ENCODE results near the gene LTB4R2.

LTB4R2 gene

DNA sequence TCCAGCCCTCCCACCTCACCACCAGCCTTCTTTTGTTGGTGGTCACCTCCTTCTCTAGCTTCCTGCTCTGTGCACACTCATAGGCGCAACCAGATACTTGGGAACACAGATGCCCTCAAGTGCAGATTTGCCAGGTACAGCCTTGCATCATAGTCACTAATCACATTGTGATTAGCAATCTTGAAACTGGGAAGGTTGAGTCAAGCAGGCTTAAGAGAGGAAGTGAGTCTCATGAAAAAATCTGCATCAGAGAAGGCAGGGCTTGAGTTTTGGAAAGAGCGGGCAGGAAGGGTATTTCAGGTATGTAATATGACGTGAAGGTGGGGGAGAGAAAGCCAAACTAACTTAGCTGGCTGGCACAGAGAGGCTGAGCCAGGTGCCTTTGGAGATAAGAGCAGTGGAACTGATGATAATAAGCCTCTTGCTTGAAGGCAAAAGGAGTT lies 35.8 kb upstream of the LTB4R2 start:
- no peak overlapping the region for H3K4me3 ChIP-seq (ENCODE audit: low read depth in 1 of 5, low read length in 5 of 5)
- no peak overlapping the region for H3K9ac ChIP-seq (ENCODE audit: low read length in 5 of 5)
- H3K36me3 ChIP-seq (ENCODE audit: control insufficient read depth in 5 of 5, insufficient read depth in 5 of 5, low read length in 5 of 5) = peaks cover 0 to 10% (median 7%) of the 10 kb centered on the region in 5 donors
- no peaks in the 10 kb centered on the region for H3K27me3 ChIP-seq (ENCODE audit: control insufficient read depth in 5 of 5, insufficient read depth in 4 of 5, low read length in 5 of 5)
- H3K27ac ChIP-seq (ENCODE audit: low read depth, low read length) = peak overlapping the region; percentile 64
- H3K9me3 ChIP-seq (ENCODE audit: control insufficient read depth in 5 of 5, low read length in 5 of 5) = no peaks in the 10 kb centered on the region
- H3K4me1 ChIP-seq (ENCODE audit: control insufficient read depth in 5 of 5, insufficient read depth in 5 of 5, low read length in 5 of 5) = peaks cover 4 to 71% (median 67%) of the 10 kb centered on the region in 5 donors

- H3K36me3 ChIP-seq (ENCODE audit: control insufficient read depth in 5 of 5, insufficient read depth in 5 of 5, low read length in 5 of 5) = no peaks in the 10 kb centered on the region
- no peaks in the 10 kb centered on the region for H3K27me3 ChIP-seq (ENCODE audit: control insufficient read depth in 5 of 5, insufficient read depth in 4 of 5, low read length in 5 of 5)
- H3K4me3 ChIP-seq (ENCODE audit: low read depth in 1 of 5, low read length in 5 of 5) = peak overlapping the region in 1 of 5 donors; percentile 31
- peaks cover 3 to 79% (median 75%) of the 10 kb centered on the region in 5 donors for H3K4me1 ChIP-seq (ENCODE audit: control insufficient read depth in 5 of 5, insufficient read depth in 5 of 5, low read length in 5 of 5)
- H3K9me3 ChIP-seq (ENCODE audit: control insufficient read depth in 5 of 5, low read length in 5 of 5) = no peaks in the 10 kb centered on the region
- H3K9ac ChIP-seq (ENCODE audit: low read length in 5 of 5) = no peak overlapping the region
- H3K27ac ChIP-seq (ENCODE audit: low read depth, low read length) = peak overlapping the region; percentile 51
Observed at GRCh38 chr14:24277071-24277470, 32.9 kb upstream of the LTB4R2 start.

- Histone ChIP-seq H3K36me3 (ENCODE audit: control insufficient read depth in 5 of 5, insufficient read depth in 5 of 5, low read length in 5 of 5) (no peaks in the 10 kb centered on the region), H3K27me3 (ENCODE audit: control insufficient read depth in 5 of 5, insufficient read depth in 4 of 5, low read length in 5 of 5) (no peaks in the 10 kb centered on the region), H3K9me3 (ENCODE audit: control insufficient read depth in 5 of 5, low read length in 5 of 5) (no peaks in the 10 kb centered on the region), H3K27ac (ENCODE audit: low read depth, low read length) (peak overlapping the region; percentile 51), H3K9ac (ENCODE audit: low read length in 5 of 5) (peak overlapping the region in 1 of 5 donors; percentile 9), H3K4me3 (ENCODE audit: low read depth in 1 of 5, low read length in 5 of 5) (peak overlapping the region in 1 of 5 donors; percentile 31), H3K4me1 (ENCODE audit: control insufficient read depth in 5 of 5, insufficient read depth in 5 of 5, low read length in 5 of 5) (peaks cover 3 to 81% (median 68%) of the 10 kb centered on the region in 5 donors)
Observed at GRCh38 chr14:24277606-24278321, 32.2 kb upstream of the LTB4R2 start.

DNA sequence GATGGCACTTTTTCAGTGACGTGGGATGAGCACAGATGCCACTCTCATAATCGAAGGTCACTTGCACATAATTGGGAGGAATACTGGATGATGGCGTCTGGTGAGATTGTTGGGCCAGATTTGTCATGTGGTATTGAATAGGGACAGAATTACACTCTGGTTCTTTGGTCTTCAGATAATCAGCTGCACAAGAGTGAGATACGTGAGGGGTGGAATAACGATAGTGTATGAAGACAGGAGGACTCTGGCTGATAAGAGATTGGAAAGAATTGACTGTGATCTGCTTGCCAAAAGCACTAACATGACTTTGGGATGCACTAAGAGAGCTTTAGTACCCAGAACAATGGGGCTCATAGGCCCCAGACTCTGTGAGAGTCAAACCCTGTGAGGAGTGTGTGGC lies 31.5 kb upstream of the LTB4R2 start:
- H3K9ac ChIP-seq (ENCODE audit: low read length in 5 of 5) = no peak overlapping the region
- H3K27ac ChIP-seq (ENCODE audit: low read depth, low read length) = peak overlapping the region; percentile 51
- H3K4me1 ChIP-seq (ENCODE audit: control insufficient read depth in 5 of 5, insufficient read depth in 5 of 5, low read length in 5 of 5) = peaks cover 3 to 77% (median 66%) of the 10 kb centered on the region in 5 donors
- no peak overlapping the region for H3K4me3 ChIP-seq (ENCODE audit: low read depth in 1 of 5, low read length in 5 of 5)
- H3K36me3 ChIP-seq (ENCODE audit: control insufficient read depth in 5 of 5, insufficient read depth in 5 of 5, low read length in 5 of 5) = no peaks in the 10 kb centered on the region
- H3K27me3 ChIP-seq (ENCODE audit: control insufficient read depth in 5 of 5, insufficient read depth in 4 of 5, low read length in 5 of 5) = no peaks in the 10 kb centered on the region
- H3K9me3 ChIP-seq (ENCODE audit: control insufficient read depth in 5 of 5, low read length in 5 of 5) = no peaks in the 10 kb centered on the region

- Histone ChIP-seq H3K36me3 (ENCODE audit: control insufficient read depth in 5 of 5, insufficient read depth in 5 of 5, low read length in 5 of 5) (no peaks in the 10 kb centered on the region), H3K4me1 (ENCODE audit: control insufficient read depth in 5 of 5, insufficient read depth in 5 of 5, low read length in 5 of 5) (peaks cover 3 to 78% (median 66%) of the 10 kb centered on the region in 5 donors), H3K4me3 (ENCODE audit: low read depth in 1 of 5, low read length in 5 of 5) (no peak overlapping the region), H3K27me3 (ENCODE audit: control insufficient read depth in 5 of 5, insufficient read depth in 4 of 5, low read length in 5 of 5) (no peaks in the 10 kb centered on the region), H3K9me3 (ENCODE audit: control insufficient read depth in 5 of 5, low read length in 5 of 5) (no peaks in the 10 kb centered on the region), H3K27ac (ENCODE audit: low read depth, low read length) (no peak overlapping the region), H3K9ac (ENCODE audit: low read length in 5 of 5) (no peak overlapping the region)
Observed at GRCh38 chr14:24279301-24280186, 30.4 kb upstream of the LTB4R2 start.

DNA sequence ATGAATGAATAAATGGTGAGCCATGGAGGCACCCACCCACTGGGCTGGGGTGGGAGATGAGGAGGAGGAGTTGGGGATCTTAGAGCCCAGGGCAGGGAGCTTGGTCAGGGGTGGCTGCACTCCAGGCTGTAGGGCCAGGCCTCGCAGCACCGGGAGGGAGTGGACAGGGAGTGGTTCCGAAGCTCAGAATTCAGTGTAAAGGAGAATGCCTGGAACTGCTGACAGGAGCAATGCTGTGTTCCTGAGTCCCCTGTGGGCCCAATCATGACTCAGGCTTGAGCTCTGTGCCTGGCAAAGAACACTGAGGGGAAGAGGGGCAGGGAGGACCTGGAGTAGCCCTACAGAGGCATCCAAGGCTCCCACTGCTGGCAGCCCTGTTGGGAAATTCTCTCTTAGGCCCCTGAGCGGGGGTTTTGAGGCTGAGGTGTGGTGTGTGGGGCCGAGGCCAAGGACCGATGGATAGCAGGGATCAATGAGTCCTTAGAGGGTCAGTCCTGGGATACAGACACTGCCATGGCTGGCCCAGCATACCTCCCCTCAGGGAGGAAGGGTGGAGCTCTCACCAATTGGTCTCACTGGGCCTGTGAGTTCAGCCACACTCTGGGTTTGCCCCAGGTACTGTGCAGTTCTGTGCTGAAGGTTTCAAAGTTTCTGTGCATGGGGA lies 29.0 kb upstream of the LTB4R2 start:
- H3K36me3 ChIP-seq (ENCODE audit: control insufficient read depth in 5 of 5, insufficient read depth in 5 of 5, low read length in 5 of 5) = no peaks in the 10 kb centered on the region

DNA sequence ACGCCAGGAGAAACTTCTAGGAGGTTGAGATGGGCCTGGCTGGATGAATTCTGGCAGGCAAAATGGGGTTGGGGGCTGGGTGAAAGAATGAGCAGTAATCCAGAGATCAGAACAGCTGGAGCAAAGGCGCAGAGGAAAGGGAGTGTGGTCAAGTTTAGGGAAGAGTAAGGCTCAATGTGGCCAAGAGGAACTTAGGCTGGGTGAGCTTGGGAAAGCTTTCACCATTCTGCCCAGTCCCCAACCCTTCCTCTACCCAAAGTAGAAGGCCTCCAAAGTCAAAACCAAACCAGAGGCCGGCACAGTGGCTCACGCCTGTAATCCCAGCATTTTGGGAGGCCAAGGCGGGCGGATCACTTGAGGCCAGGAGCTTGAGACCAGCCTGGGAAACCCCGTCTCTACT lies 28.3 kb upstream of the LTB4R2 start:
- Histone ChIP-seq H3K36me3 (ENCODE audit: control insufficient read depth in 5 of 5, insufficient read depth in 5 of 5, low read length in 5 of 5) (no peaks in the 10 kb centered on the region), H3K4me1 (ENCODE audit: control insufficient read depth in 5 of 5, insufficient read depth in 5 of 5, low read length in 5 of 5) (peaks cover 3 to 72% (median 64%) of the 10 kb centered on the region in 5 donors), H3K27ac (ENCODE audit: low read depth, low read length) (peak overlapping the region; percentile 26), H3K4me3 (ENCODE audit: low read depth in 1 of 5, low read length in 5 of 5) (no peak overlapping the region), H3K9me3 (ENCODE audit: control insufficient read depth in 5 of 5, low read length in 5 of 5) (no peaks in the 10 kb centered on the region), H3K9ac (ENCODE audit: low read length in 5 of 5) (no peak overlapping the region), H3K27me3 (ENCODE audit: control insufficient read depth in 5 of 5, insufficient read depth in 4 of 5, low read length in 5 of 5) (no peaks in the 10 kb centered on the region)

More for the DNA sequence above, 29.0 kb upstream of the LTB4R2 start:
- H3K9me3 ChIP-seq (ENCODE audit: control insufficient read depth in 5 of 5, low read length in 5 of 5) = no peaks in the 10 kb centered on the region
- peak overlapping the region; percentile 26 for H3K27ac ChIP-seq (ENCODE audit: low read depth, low read length)
- peak overlapping the region in 1 of 5 donors; percentile 30 for H3K9ac ChIP-seq (ENCODE audit: low read length in 5 of 5)
- no peaks in the 10 kb centered on the region for H3K27me3 ChIP-seq (ENCODE audit: control insufficient read depth in 5 of 5, insufficient read depth in 4 of 5, low read length in 5 of 5)
- peaks cover 3 to 72% (median 64%) of the 10 kb centered on the region in 5 donors for H3K4me1 ChIP-seq (ENCODE audit: control insufficient read depth in 5 of 5, insufficient read depth in 5 of 5, low read length in 5 of 5)
- H3K4me3 ChIP-seq (ENCODE audit: low read depth in 1 of 5, low read length in 5 of 5) = no peak overlapping the region

GRCh38 chr14:24282736-24283135 lies 27.2 kb upstream of the LTB4R2 start:
- Histone ChIP-seq H3K27ac (ENCODE audit: low read depth, low read length) (no peak overlapping the region), H3K4me3 (ENCODE audit: low read depth in 1 of 5, low read length in 5 of 5) (no peak overlapping the region), H3K9ac (ENCODE audit: low read length in 5 of 5) (no peak overlapping the region), H3K36me3 (ENCODE audit: control insufficient read depth in 5 of 5, insufficient read depth in 5 of 5, low read length in 5 of 5) (no peaks in the 10 kb centered on the region), H3K4me1 (ENCODE audit: control insufficient read depth in 5 of 5, insufficient read depth in 5 of 5, low read length in 5 of 5) (peaks cover 3 to 63% (median 53%) of the 10 kb centered on the region in 5 donors), H3K9me3 (ENCODE audit: control insufficient read depth in 5 of 5, low read length in 5 of 5) (no peaks in the 10 kb centered on the region), H3K27me3 (ENCODE audit: control insufficient read depth in 5 of 5, insufficient read depth in 4 of 5, low read length in 5 of 5) (no peaks in the 10 kb centered on the region)

- H3K4me3 ChIP-seq (ENCODE audit: low read depth in 1 of 5, low read length in 5 of 5) = no peak overlapping the region
- H3K27ac ChIP-seq (ENCODE audit: low read depth, low read length) = no peak overlapping the region
- H3K4me1 ChIP-seq (ENCODE audit: control insufficient read depth in 5 of 5, insufficient read depth in 5 of 5, low read length in 5 of 5) = peaks cover 3 to 51% (median 41%) of the 10 kb centered on the region in 5 donors
- H3K36me3 ChIP-seq (ENCODE audit: control insufficient read depth in 5 of 5, insufficient read depth in 5 of 5, low read length in 5 of 5) = no peaks in the 10 kb centered on the region
- H3K27me3 ChIP-seq (ENCODE audit: control insufficient read depth in 5 of 5, insufficient read depth in 4 of 5, low read length in 5 of 5) = no peaks in the 10 kb centered on the region
- H3K9me3 ChIP-seq (ENCODE audit: control insufficient read depth in 5 of 5, low read length in 5 of 5) = no peaks in the 10 kb centered on the region
- no peak overlapping the region for H3K9ac ChIP-seq (ENCODE audit: low read length in 5 of 5)
Observed at GRCh38 chr14:24283796-24284460, 26.0 kb upstream of the LTB4R2 start.

Data from subcutaneous abdominal adipose tissue (tissue), 5 donors.